Fibroblast of pulmonary artery (primary cell): Measurements from ENCODE around the gene DOK3.

Experiments
- DNase-seq: peaks from one replicate; pipeline ENCODE4 v3.0.0-alpha.2; 2010; ENCODE audit warnings: low read depth
- H3K4me3 ChIP-seq: replicated peaks from 2 replicates; pipeline ENCODE4 v1.5.1; 2011; ENCODE audit warnings: low read depth, mild to moderate bottlenecking, control low read depth, low read length, moderate library complexity
- TF ChIP-seq, protein P1 (sequence below): IDR thresholded peaks from 2 replicates; pipeline ENCODE4 v1.5.1; 2011; ENCODE audit warnings: mild to moderate bottlenecking, control low read depth, low read length, inconsistent platforms; ENCODE audit errors: missing control alignments

DOK3 gene

DNA sequence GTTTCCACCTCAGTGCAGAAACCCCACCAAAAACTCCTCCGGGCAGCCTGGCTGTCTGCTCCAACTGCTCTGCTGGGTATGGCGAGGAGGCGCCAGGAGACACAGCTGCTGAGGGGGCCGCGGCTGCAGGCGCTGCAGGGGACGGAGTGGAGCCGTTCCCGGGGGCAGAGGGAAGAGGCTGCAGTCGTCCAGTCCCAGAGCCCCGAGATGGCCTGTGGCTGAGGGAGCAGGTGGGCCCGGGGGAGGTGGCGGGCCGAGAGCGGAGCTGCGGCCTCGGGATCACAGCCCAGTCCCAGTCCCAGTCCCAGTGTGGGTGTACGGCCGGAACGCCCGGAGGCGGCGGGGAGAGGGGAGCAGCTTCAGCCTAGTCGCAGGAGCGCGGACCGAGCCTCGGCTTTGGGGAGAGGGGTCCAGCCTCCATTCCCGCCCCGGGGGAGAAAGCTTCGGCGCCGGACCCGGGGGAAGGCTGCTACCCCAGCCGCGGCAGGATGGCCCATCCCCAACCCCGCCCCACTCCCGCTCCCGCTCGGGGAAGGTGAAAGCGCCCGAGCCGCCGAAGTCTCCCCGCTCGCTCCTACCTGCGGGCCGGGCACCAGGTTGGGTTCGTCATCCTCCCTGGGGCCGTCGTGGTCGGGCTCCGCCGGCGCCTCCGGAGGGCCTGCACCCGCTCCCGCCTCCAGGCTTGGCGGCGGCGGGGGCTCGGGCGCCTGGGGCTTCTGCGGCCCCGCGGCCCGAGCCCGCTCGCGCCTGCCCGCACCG is 44.2 kb upstream of the DOK3 start:
- peak overlapping the region; percentile 81 for H3K4me3 ChIP-seq
- no peak for DNase-seq
- TF ChIP-seq, protein P1, sequence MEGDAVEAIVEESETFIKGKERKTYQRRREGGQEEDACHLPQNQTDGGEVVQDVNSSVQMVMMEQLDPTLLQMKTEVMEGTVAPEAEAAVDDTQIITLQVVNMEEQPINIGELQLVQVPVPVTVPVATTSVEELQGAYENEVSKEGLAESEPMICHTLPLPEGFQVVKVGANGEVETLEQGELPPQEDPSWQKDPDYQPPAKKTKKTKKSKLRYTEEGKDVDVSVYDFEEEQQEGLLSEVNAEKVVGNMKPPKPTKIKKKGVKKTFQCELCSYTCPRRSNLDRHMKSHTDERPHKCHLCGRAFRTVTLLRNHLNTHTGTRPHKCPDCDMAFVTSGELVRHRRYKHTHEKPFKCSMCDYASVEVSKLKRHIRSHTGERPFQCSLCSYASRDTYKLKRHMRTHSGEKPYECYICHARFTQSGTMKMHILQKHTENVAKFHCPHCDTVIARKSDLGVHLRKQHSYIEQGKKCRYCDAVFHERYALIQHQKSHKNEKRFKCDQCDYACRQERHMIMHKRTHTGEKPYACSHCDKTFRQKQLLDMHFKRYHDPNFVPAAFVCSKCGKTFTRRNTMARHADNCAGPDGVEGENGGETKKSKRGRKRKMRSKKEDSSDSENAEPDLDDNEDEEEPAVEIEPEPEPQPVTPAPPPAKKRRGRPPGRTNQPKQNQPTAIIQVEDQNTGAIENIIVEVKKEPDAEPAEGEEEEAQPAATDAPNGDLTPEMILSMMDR = no peak

DNA sequence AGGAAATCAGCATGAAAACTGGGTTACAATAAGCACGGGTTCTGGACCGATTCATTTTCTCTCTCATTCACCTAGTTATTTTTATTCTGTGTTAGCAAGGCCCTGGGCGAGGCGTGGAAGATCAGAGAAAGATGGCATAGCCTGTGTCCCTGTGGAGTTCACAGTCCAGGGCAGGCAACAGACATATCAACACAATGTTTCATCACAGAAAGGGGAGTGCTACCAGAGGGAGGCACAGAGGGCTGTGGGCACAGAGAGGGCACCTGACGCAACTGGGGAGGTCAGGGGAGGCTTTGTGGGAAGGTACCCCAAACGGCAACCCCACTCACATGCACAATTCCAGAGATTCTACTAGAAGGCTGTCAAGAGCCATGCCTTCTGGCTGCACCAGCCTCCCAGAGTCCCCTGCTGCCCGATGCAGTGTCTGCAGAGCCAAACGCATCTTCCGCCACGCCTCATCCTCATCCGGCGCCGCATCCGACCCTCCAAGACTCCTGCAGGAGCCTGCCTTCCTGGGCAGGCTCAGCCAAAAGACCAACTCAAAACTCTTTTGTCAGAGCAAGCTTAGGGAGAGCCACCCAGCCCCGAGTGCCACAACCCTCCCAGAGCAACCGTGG is 43.3 kb upstream of the DOK3 start:
- DNase-seq = no peak
- TF ChIP-seq, protein P1 = no peak
- peak overlapping the region; percentile 81 for H3K4me3 ChIP-seq

DNA sequence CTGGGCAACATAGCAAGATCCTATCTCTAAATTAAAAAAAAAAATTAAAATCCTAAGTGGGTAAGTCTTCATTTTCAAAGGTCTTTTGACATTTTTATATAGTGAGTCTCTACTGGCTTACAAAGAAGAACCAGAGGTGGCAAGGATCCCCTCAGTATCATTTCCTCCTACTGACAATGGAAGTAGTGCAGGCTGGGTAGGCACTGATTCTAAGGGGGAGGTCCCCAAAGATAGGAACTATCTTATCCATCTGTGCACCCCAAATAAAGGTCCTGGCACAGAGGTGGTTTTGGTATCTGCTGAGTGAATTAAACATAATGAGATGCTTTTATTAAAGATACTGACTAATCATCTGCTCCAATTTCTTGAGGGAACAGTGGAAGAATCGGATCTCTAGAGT is 40.5 kb upstream of the DOK3 start:
- TF ChIP-seq, protein P1 = no peak
- DNase-seq = no peak
- H3K4me3 ChIP-seq = no peak overlapping the region

DNA sequence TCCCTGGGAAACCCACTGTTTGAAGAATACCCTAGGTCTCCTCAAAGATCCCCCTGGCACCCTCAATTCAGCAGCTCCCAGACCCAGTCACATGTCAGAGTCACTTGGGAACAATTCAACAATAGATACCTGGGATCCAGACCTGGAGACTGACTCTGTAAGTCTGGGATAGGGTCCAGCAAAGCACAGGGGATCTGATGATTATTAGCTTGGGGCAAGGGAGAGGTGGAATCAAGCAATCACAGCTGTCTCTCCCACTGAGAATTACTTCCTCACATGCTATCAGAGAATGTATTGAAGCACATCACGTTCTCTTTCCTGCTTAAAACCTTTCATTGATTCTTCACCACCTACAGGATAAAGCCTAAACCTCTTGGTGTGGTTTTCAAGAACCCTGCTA is 38.9 kb upstream of the DOK3 start:
- TF ChIP-seq, protein P1 = no peak
- DNase-seq = no peak
- no peak overlapping the region for H3K4me3 ChIP-seq

DNA sequence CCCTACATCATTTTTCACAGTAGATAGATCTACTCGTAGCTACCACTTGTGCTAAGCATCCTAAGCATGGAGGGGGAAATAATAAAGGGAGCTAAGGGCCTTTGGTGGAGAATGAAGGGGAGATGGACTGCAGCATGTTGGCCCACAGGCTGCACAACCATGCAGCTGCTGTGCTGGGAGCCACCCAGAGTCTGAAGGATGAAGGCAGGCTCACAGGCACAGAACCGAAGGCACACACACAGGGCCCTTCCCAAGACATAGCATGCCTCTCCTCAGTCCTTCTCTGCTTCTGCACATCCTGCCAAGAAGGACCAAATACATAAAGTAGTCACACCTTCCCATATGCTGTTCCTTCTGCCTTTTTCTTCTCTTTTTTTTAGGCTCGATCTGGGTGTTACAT is 38.1 kb upstream of the DOK3 start:
- no peak for DNase-seq
- TF ChIP-seq, protein P1 = no peak

DNA sequence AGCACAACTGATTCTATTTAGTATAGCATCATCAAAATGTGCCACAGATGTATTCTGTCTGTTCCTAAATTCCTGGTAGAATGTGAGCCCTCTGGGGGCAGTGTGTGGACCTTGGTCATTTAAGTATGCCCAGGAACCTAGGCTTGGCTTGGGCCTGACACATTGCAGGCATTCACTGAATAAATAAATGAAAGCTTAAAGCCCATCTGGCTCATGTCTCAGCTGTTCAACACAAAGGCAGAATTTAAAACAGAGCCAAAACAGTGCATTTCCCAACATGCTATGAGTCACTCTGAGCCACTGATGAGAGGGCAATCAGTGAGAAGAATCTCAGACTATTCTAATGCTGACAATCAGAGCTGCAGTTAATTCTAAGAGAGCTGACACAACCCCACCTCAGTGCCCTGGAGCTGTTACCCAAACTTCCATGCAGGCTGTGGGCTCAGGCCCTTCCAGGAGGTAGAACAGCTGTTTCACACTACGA is 36.7 kb upstream of the DOK3 start:
- peak; percentile 99 for DNase-seq
- H3K4me3 ChIP-seq = no peak overlapping the region
- TF ChIP-seq, protein P1 = no peak

More for the DNA sequence above, 38.1 kb upstream of the DOK3 start:
- H3K4me3 ChIP-seq = no peak overlapping the region
